Kidney epithelial cell (primary cell): ENCODE results near the gene PAGE2. TPM values are rescaled to one million over a fixed set of nuclear protein-coding genes. Genes with fewer than 3 reads are reported as not detected.
"Not testable (repeated sequence)": the region's sequence is repeated elsewhere in the genome, so short reads cannot be mapped to it uniquely, and the experiment has no call there.

Experiments used
- DNase-seq: peaks from one replicate; pipeline ENCODE4 v3.0.0-alpha.2; 2010; ENCODE audit warnings: low read depth
- H3K27me3 ChIP-seq: 2 replicates; pipeline ENCODE4 v1.6.0; 2011; ENCODE audit warnings: low read length; ENCODE audit not compliant: control insufficient read depth, insufficient read depth
- H3K36me3 ChIP-seq: 2 replicates; pipeline ENCODE4 v1.5.1; 2011; ENCODE audit warnings: low read length; ENCODE audit not compliant: control insufficient read depth, insufficient read depth
- H3K4me3 ChIP-seq: 2 replicates; pipeline ENCODE4 v1.5.1; 2011; ENCODE audit warnings: low read depth, mild to moderate bottlenecking, control low read depth, low read length
- CTCF ChIP-seq: IDR thresholded peaks from 2 replicates; pipeline ENCODE4 v1.5.1; 2011; ENCODE audit warnings: mild to moderate bottlenecking, moderate library complexity, low read length, control low read depth, inconsistent platforms; ENCODE audit not compliant: insufficient read depth, poor library complexity, severe bottlenecking
- total RNA-seq: library from RNA; depleted of rRNA; stranded (reverse); fragments of >200 nt; gene quantifications from 2 replicates; pipeline ENCODE4 v1.2.3, GENCODE V29; 2015

Gene PAGE2
- not detected in 2 replicates for total RNA-seq

- Histone ChIP-seq H3K27me3 (no peaks in the 10 kb centered on the region), H3K4me3 (no peak within 1 kb of the TSS), H3K36me3 (no peaks in the 10 kb centered on the region)
- DNase-seq = no peak
- TF ChIP-seq CTCF = no peak
These were observed at the start of gene PAGE2 for GRCh38 chrX:55088795-55089489. TSS of gene PAGE2 (plus strand) at chrX:55089018. CDS start at chrX:55090021, 1,003 bp downstream.

GRCh38 chrX:55039471-55039870, 49.3 kb upstream of the PAGE2 start:
- Histone ChIP-seq H3K4me3 (no peak overlapping the region), H3K27me3 (no peaks in the 10 kb centered on the region), H3K36me3 (no peaks in the 10 kb centered on the region)
- no peak for TF ChIP-seq CTCF
- no peak for DNase-seq

GRCh38 chrX:55041514-55041913, 47.3 kb upstream of the PAGE2 start:
- Histone ChIP-seq H3K27me3 (no peaks in the 10 kb centered on the region), H3K4me3 (no peak overlapping the region), H3K36me3 (no peaks in the 10 kb centered on the region)
- no peak for DNase-seq
- TF ChIP-seq CTCF = no peak

- not testable (repeated sequence) for H3K36me3 ChIP-seq, H3K4me3 ChIP-seq, DNase-seq, H3K27me3 ChIP-seq
These were observed 38.2 kb upstream of the PAGE2 start for GRCh38 chrX:55050599-55050998.

GRCh38 chrX:55056820-55057674, 31.8 kb upstream of the PAGE2 start:
- Histone ChIP-seq H3K27me3 (no peaks in the 10 kb centered on the region), H3K36me3 (no peaks in the 10 kb centered on the region), H3K4me3 (no peak overlapping the region)
- no peak for DNase-seq
- no peak for TF ChIP-seq CTCF

GRCh38 chrX:55057675-55058249, 31.1 kb upstream of the PAGE2 start:
- TF ChIP-seq CTCF = peak; percentile 66
- H3K27me3 ChIP-seq = no peaks in the 10 kb centered on the region
- no peak for DNase-seq
- no peaks in the 10 kb centered on the region for H3K36me3 ChIP-seq
- no peak overlapping the region for H3K4me3 ChIP-seq

GRCh38 chrX:55067180-55067579, 21.6 kb upstream of the PAGE2 start:
- not testable (repeated sequence) for DNase-seq, H3K36me3 ChIP-seq, H3K27me3 ChIP-seq, H3K4me3 ChIP-seq
